HG03439 (cell line): ENCODE data around the gene CTNNA2.

Experiments
- ATAC-seq: cut with Tn5 transposase; IDR thresholded peaks from one replicate; pipeline ENCODE4 v1.9.1; 2021; ENCODE audit warnings: mild to moderate bottlenecking, moderate library complexity; ENCODE audit not compliant: unreplicated experiment

The CTNNA2 gene

GRCh38 chr2:79611448-79612016, 98.7 kb downstream of the CTNNA2 start:
- no peak for ATAC-seq

DNA sequence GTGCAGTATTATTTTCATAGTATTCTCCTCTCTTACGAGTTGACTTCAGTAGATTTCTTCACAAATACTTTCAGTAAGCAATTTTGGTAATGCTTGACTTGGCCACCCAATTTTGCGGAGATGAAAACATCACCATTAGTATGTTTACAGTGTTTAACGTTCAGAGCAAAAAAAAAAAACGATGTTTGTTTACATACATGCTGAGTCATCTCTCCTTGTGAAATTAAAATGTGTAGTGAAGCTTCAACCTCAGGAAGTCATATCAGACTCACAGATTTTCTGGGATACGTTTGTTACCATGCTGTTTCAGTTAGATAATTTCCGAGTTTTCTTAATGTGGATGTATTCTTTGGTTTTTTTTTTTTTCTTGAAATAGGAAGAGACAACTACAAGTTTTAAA, 100.1 kb downstream of the CTNNA2 start:
- no peak for ATAC-seq

- no peak for ATAC-seq
Observed at GRCh38 chr2:79619442-79619841, 106.6 kb downstream of the CTNNA2 start.

DNA sequence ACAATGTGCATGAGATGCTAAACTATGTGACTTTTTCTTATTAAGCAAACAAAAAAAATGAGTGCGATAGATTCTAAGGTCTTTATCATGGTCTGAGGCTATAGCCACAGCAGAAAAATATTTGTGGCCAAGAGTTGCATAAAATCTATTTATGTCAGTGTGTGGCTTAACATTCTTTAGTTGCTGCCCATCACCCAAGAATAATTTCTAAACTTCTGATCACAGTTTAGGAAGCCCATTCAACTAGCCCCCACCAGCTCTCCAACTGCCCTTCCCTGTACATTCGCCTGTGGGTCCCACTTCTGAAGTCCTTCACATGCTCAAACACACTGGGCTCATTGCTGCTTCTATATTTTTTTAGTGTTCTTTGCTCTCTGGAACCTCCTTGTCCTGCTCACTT, 107.1 kb downstream of the CTNNA2 start:
- no peak for ATAC-seq

DNA sequence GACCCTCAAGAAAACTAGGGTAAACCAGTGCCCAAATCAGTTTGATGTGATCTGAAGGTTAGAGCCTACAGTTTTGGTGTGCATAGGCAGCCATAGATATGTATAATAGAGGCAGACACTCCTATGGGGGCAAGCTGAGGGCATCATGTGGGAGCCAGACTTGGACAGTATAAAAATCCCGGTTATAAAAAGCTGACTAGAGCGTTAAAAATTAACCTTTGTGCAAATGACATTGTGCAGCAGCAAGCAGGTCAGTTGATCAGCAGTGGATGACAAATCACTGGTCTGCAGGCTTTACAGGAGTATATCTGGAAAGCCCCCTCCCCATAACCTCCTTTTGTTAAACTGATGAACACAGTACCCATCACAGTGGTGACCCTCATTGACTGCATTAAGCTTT, 107.8 kb downstream of the CTNNA2 start:
- no peak for ATAC-seq

DNA sequence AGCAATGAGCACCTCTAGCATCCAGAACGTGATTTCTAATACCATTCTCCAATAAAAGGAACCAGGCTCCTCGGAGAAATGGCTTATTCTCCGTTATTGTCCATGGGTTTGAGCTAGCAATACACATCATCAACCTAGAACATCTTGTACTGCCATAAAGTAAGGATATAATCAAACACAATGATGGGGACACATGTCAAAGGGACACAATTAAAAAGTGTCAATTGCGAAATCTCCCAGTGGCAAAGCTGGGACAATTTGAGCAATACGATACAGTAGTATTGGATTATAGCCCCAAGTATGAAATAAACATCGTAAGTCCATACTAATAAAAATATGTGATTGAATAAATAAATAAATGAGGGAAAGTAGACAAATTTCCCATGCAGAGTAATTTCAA, 108.4 kb downstream of the CTNNA2 start:
- ATAC-seq: no peak

GRCh38 chr2:79621755-79622154, 108.9 kb downstream of the CTNNA2 start:
- ATAC-seq: no peak

DNA sequence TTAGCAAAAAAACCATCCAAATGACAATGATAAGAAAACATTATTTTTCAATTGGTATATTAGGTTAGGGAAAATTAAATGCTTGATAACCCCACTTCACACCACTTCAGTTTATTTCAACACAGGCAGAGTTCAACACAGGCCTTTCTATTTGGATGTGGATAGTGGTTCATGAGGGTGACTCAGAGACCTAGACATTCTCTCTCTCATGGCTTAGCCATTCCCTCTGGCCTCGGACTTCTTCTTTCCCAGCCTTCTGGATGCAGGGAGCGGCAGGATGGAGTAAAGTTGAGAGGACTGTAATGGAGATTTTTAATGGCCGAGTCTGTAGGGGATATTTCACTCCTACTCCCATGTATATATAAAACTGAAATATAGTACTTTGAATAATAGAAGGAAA, 109.7 kb downstream of the CTNNA2 start:
- no peak for ATAC-seq

DNA sequence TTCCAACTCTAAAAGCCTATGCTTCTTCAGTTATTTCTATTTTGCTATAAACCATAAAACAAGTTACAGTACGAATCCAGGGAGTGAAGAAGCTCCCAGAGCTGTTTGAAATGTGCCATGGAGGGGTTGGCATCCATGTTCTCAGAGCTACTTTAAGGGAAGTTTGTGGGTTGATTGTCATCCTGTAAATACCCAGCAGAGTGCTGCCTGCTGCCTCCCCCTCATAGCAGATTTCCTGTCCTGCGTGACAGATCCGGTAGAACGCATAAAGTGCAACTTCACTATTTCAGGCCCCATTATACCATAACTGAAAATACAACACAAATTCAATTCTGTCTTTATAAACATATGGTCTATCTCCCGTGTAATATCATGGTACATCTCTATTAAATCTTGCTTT, 114.4 kb downstream of the CTNNA2 start:
- ATAC-seq: no peak

- no peak for ATAC-seq
Observed at GRCh38 chr2:79630060-79630459, 117.2 kb downstream of the CTNNA2 start.

- ATAC-seq: no peak
Observed at GRCh38 chr2:79630972-79631557, 118.2 kb downstream of the CTNNA2 start.

DNA sequence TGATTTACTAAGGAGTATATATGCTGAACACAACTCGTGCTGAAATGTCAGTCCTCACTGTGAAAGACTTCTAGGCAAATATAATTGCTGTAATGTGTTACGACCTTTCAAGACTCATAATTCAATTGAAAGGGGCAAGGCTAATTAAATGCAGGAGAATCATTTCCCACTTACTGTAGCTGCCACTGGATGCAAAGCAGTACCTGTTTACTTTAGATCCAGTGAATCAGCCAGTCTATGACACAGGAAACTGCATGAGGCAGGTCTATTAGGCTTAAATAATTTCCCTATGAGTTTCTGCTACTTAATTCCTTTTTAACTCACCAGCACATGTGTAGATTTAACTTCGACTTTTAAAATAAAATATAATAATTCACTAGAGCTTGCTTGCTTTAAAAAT, 125.6 kb downstream of the CTNNA2 start:
- no peak for ATAC-seq

- ATAC-seq: no peak
Observed at GRCh38 chr2:79638954-79639353, 126.1 kb downstream of the CTNNA2 start.

DNA sequence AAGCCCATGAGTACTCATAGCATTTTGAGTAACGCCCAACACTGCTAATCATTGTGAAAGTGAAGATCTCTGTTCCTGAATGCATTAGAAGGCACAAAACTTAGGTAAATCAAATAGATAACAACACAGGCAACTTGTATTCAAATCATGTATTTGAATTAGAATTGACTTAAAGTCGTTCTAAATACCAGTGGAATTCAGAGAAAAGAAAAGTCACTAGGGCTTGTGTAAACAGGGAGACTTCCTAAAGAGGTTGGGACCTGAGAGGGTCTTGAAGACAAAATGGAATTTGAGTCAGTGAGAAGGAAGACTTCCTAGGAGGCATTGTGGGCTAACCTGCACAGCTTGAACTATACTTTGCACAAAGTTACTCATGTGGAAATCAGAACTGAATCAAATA, 127.2 kb downstream of the CTNNA2 start:
- no peak for ATAC-seq

GRCh38 chr2:79649531-79649930, 136.7 kb downstream of the CTNNA2 start:
- ATAC-seq: no peak

GRCh38 chr2:79660557-79660956, 147.7 kb downstream of the CTNNA2 start:
- no peak for ATAC-seq

- ATAC-seq: no peak
Observed at GRCh38 chr2:79665091-79665490, 152.2 kb downstream of the CTNNA2 start.

DNA sequence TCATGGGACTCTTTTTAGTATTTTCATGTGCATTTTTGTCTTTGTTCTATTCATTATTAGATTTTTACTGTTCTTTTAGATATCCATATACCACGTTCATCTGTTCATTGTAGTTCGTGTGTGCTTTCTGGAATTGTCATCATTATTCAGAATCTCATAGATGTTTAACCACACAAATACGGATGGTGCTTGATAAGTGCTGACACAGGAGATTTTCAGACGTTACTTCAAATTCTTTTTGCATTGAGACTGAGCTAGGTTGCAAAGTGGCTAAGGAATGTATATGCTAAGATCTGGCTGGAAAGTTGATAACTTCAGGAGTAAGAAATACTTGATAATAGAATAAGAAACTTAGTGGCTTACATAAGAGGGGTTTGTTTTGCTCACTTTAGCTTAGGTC, 153.6 kb downstream of the CTNNA2 start:
- no peak for ATAC-seq

- ATAC-seq: no peak
Observed at GRCh38 chr2:79669714-79670113, 156.9 kb downstream of the CTNNA2 start.

GRCh38 chr2:79670198-79670597, 157.3 kb downstream of the CTNNA2 start:
- ATAC-seq: no peak

- no peak for ATAC-seq
Observed at GRCh38 chr2:79686884-79687283, 174.0 kb downstream of the CTNNA2 start.

GRCh38 chr2:79695248-79695647, 182.4 kb downstream of the CTNNA2 start:
- ATAC-seq: no peak

DNA sequence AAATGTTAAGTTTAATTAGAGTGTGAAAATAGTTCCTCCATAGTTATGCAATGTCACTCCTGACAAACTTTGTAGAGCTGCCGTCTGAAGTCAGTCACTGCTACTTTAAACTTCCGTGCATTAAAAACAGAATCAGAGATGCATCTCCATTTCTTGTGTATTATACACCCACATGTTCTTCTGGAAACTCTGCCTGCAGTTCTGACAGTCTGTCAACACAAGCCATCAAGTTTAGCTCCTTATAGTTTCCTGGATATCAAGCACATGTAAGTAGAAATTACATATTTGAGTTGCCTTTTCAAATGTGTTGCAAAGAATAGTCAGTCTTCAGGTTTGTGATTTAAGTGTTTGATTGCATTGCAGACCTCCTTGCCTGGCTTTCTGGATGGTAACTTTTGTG, 184.3 kb downstream of the CTNNA2 start:
- no peak for ATAC-seq
